GM19455 (cell line): ENCODE data around the gene CASP2.

Experiments used
- ATAC-seq: cut with Tn5 transposase; IDR thresholded peaks from one replicate; pipeline ENCODE4 v1.9.1; 2021; ENCODE audit not compliant: unreplicated experiment

Gene CASP2

GRCh38 chr7:143287935-143288826, at the start of gene CASP2:
CASP2 (plus strand) TSS chr7:143288351; CDS start chr7:143288456, 105 bp downstream.
- ATAC-seq = peak; percentile 87

GRCh38 chr7:143239813-143240212, 48.3 kb upstream of the CASP2 start:
- ATAC-seq = no peak

- peak; percentile 95 for ATAC-seq
Measured at GRCh38 chr7:143240291-143241168, 47.6 kb upstream of the CASP2 start.

DNA sequence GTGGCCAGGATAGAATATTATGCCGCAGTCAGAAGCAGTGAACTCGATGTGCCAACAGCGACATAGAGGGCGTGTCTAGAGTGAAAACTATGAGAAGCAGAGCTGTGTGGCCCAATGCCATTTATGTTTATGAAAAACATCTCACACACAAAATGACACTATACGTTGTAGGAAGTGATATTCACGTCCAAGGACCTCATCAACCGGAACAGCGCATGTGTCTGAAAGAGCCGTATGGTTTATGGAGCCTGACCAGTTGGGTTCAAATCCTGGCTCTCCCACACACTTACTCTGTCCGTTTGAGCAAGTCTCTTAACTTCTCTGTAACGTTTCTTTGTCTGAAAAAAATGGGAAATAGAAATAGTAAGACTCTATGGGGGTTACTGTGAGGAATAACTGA, 45.8 kb upstream of the CASP2 start:
- ATAC-seq = no peak

- ATAC-seq = no peak
Measured at GRCh38 chr7:143243111-143243510, 45.0 kb upstream of the CASP2 start.

DNA sequence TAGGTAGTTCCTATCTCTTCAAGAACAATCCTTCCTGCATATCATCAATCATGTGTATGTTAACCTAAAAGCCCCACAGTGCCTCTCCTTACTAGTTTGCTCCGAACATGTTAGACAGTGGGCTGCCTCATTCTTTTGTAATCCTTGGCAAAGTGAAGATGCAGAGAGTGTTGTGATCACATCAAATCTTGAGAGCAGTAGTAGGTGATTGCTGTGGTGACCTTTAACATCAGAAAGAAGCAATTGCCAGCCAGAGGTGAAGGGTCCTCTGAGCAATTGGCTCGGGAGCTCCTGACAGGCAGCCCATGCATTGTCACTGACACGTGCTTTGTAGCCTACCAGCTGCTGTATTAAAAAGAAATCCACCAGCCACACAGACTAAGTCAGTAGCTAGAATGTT, 44.5 kb upstream of the CASP2 start:
- no peak for ATAC-seq

DNA sequence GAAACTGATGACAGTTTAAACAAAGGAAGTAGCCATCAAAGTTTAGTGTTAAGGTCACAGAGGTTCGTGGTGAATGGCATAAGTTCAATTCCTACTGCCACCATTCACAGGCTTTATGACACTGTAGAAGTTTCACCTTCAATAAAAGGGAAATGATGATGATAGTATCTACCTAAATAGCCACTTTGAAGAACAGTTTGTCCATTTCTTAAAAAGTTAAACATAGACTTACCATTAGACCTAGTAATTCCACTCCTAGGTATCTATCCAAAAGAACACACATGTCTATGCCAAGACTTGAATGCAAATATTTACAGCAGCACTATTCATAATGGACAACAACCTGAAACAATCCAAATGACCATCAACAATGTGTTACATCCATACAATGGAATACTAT, 43.8 kb upstream of the CASP2 start:
- ATAC-seq = no peak

DNA sequence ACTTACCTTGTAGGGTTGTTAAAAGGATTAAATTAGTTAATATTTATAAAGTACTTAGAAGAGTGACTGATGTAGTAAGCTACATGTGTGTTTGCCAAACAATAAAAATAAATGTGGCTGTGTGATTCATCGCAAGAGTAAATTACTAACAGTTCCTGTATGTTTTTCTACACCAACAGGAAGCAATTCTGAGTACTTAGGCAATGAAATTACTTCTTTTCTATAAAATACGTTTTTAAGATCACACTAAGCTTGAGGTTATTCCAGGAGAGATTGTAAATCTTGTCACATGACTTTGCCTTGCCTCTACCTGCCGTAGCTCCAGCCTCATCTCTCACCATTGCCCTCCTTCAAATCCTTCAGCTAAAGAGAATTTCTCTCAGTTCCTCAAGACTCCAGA, 43.0 kb upstream of the CASP2 start:
- no peak for ATAC-seq

GRCh38 chr7:143247372-143247771, 40.8 kb upstream of the CASP2 start:
- no peak for ATAC-seq

- no peak for ATAC-seq
Measured at GRCh38 chr7:143248761-143249354, 39.3 kb upstream of the CASP2 start.

- ATAC-seq = no peak
Measured at GRCh38 chr7:143250199-143250598, 38.0 kb upstream of the CASP2 start.

- ATAC-seq = no peak
Measured at GRCh38 chr7:143250822-143251221, 37.3 kb upstream of the CASP2 start.

- ATAC-seq = no peak
Measured at GRCh38 chr7:143252006-143252405, 36.1 kb upstream of the CASP2 start.

DNA sequence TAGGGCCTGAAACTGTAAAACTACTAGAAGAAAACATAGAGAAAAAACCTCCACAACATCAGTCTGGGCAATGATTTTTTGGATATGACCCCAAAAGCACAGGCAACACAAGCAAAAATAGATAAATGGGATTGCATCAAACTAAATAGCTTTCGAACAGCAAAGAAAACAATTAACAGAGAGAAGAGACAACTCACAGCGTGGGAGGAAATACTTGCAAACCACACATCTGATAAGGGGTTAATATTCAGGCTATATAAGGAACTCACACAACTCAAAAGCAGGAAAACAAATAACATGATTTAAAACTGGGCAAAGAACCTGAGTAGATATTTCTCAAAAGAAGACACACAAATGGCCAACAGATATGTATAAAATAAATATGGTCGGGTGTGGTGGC, 32.6 kb upstream of the CASP2 start:
- ATAC-seq = no peak

- ATAC-seq = no peak
Measured at GRCh38 chr7:143256325-143256724, 31.8 kb upstream of the CASP2 start.

GRCh38 chr7:143256932-143257331, 31.2 kb upstream of the CASP2 start:
- peak; percentile 65 for ATAC-seq

GRCh38 chr7:143257501-143257900, 30.6 kb upstream of the CASP2 start:
- no peak for ATAC-seq

- peak; percentile 38 for ATAC-seq
Measured at GRCh38 chr7:143258831-143259230, 29.3 kb upstream of the CASP2 start.

GRCh38 chr7:143259765-143260164, 28.4 kb upstream of the CASP2 start:
- no peak for ATAC-seq

GRCh38 chr7:143261901-143262300, 26.2 kb upstream of the CASP2 start:
- no peak for ATAC-seq
